ENCODE measurements around the gene CFAP299. TPM values are rescaled to one million over a fixed set of nuclear protein-coding genes. Genes with fewer than 3 reads are reported as not detected.

The CFAP299 gene
- total and polyA plus RNA-seq, 2 experiments from 2014 or later: not detected

- Histone ChIP-seq H3K79me2 (no peaks in the 10 kb centered on the region), H3K27ac (no peak overlapping the region), H3K27me3 (no peaks in the 10 kb centered on the region), H3K36me3 (replicated peaks; ENCODE audit: insufficient read depth, low read depth) (no peaks in the 10 kb centered on the region), H3K4me1 (ENCODE audit: insufficient read depth) (no peaks in the 10 kb centered on the region), H3K9me2 (replicated peaks; ENCODE audit: insufficient read depth) (no peaks in the 10 kb centered on the region), H3K4me2 (no peak overlapping the region), H2AFZ (no peak overlapping the region), H4K20me1 (ENCODE audit: insufficient read depth, poor library complexity, severe bottlenecking) (no peaks in the 10 kb centered on the region), H3K9me3 (ENCODE audit: low read depth) (no peaks in the 10 kb centered on the region), H3K4me3 (no peak overlapping the region)
- TF ChIP-seq EZH2 (IDR thresholded peaks at IDR 0.05; ENCODE audit: borderline replicate concordance): no peak
- no peak for TF ChIP-seq CTCF (IDR thresholded peaks at IDR 0.05; ENCODE audit: poor library complexity)
- TF ChIP-seq EZH2phosphoT487 (IDR thresholded peaks at IDR 0.05; ENCODE audit: low read depth, severe bottlenecking, unreplicated experiment): no peak
- no peak for DNase-seq (ENCODE audit: low spot score)
- 65% methylated on average over 5 of the region's 5 CpGs for WGBS (ENCODE audit: low lambda C conversion rate, missing lambda C conversion rate)
These were observed 375.4 kb downstream of the CFAP299 start for GRCh38 chr4:80710748-80711451.

- Histone ChIP-seq H3K9me2 (replicated peaks; ENCODE audit: insufficient read depth) (no peaks in the 10 kb centered on the region), H3K79me2 (no peaks in the 10 kb centered on the region), H4K20me1 (ENCODE audit: insufficient read depth, poor library complexity, severe bottlenecking) (no peaks in the 10 kb centered on the region), H3K36me3 (replicated peaks; ENCODE audit: insufficient read depth, low read depth) (no peaks in the 10 kb centered on the region), H3K27me3 (no peaks in the 10 kb centered on the region), H2AFZ (no peak overlapping the region), H3K4me3 (no peak overlapping the region), H3K27ac (no peak overlapping the region), H3K4me2 (no peak overlapping the region), H3K9me3 (ENCODE audit: low read depth) (no peaks in the 10 kb centered on the region), H3K4me1 (ENCODE audit: insufficient read depth) (no peaks in the 10 kb centered on the region)
- no peak for TF ChIP-seq CTCF (IDR thresholded peaks at IDR 0.05; ENCODE audit: poor library complexity)
- 83% methylated on average over 1 of the region's 1 CpG for WGBS (ENCODE audit: low lambda C conversion rate, missing lambda C conversion rate)
- DNase-seq (ENCODE audit: low spot score): no peak
These were observed 376.4 kb downstream of the CFAP299 start for GRCh38 chr4:80711956-80712355.

GRCh38 chr4:80713409-80713808 is 377.9 kb downstream of the CFAP299 start:
- Histone ChIP-seq H3K4me2 (no peak overlapping the region), H3K27ac (no peak overlapping the region), H3K4me3 (no peak overlapping the region), H3K9me3 (ENCODE audit: low read depth) (no peaks in the 10 kb centered on the region), H3K9me2 (replicated peaks; ENCODE audit: insufficient read depth) (no peaks in the 10 kb centered on the region), H3K27me3 (no peaks in the 10 kb centered on the region), H4K20me1 (ENCODE audit: insufficient read depth, poor library complexity, severe bottlenecking) (no peaks in the 10 kb centered on the region), H3K36me3 (replicated peaks; ENCODE audit: insufficient read depth, low read depth) (no peaks in the 10 kb centered on the region), H3K4me1 (ENCODE audit: insufficient read depth) (no peaks in the 10 kb centered on the region), H2AFZ (no peak overlapping the region), H3K79me2 (no peaks in the 10 kb centered on the region)
- no peak for TF ChIP-seq CTCF (IDR thresholded peaks at IDR 0.05; ENCODE audit: poor library complexity)
- 67% methylated on average over 1 of the region's 1 CpG for WGBS (ENCODE audit: low lambda C conversion rate, missing lambda C conversion rate)
- DNase-seq (ENCODE audit: low spot score): no peak

GRCh38 chr4:80717204-80717603 is 381.7 kb downstream of the CFAP299 start:
- Histone ChIP-seq H3K4me3 (no peak overlapping the region), H3K9me3 (ENCODE audit: low read depth) (peaks cover 7% of the 10 kb centered on the region), H3K79me2 (no peaks in the 10 kb centered on the region), H3K4me2 (no peak overlapping the region), H4K20me1 (ENCODE audit: insufficient read depth, poor library complexity, severe bottlenecking) (no peaks in the 10 kb centered on the region), H3K4me1 (ENCODE audit: insufficient read depth) (no peaks in the 10 kb centered on the region), H3K9me2 (replicated peaks; ENCODE audit: insufficient read depth) (no peaks in the 10 kb centered on the region), H3K27me3 (no peaks in the 10 kb centered on the region), H3K36me3 (replicated peaks; ENCODE audit: insufficient read depth, low read depth) (no peaks in the 10 kb centered on the region), H2AFZ (no peak overlapping the region), H3K27ac (no peak overlapping the region)
- no peak for TF ChIP-seq EZH2 (IDR thresholded peaks at IDR 0.05; ENCODE audit: borderline replicate concordance)
- TF ChIP-seq CTCF (IDR thresholded peaks at IDR 0.05; ENCODE audit: poor library complexity): no peak
- no peak for TF ChIP-seq EZH2phosphoT487 (IDR thresholded peaks at IDR 0.05; ENCODE audit: low read depth, severe bottlenecking, unreplicated experiment)
- no peak for DNase-seq (ENCODE audit: low spot score)
- WGBS (ENCODE audit: low lambda C conversion rate, missing lambda C conversion rate): 60% methylated on average over 2 of the region's 2 CpGs
